OCI-LY1 (cell line): Measurements from ENCODE around the gene NLN.
"Not testable (repeated sequence)": the region's sequence is repeated elsewhere in the genome, so short reads cannot be mapped to it uniquely, and the experiment has no call there.

Experiments
- CTCF ChIP-seq: fragments of 200-600 bp; sonication (generic), shearing (Covaris generic); IDR thresholded peaks from 2 replicates; pipeline ENCODE4 v1.5.1; 2017; ENCODE audit warnings: mild to moderate bottlenecking, antibody characterized with exemption, low read length, moderate library complexity, mixed read lengths
- EZH2 ChIP-seq: fragments of 200-600 bp; sonication (generic), shearing (Covaris generic); IDR thresholded peaks from 2 replicates; pipeline ENCODE4 v1.8.0; 2017; ENCODE audit warnings: borderline replicate concordance, mixed run types, mild to moderate bottlenecking, antibody characterized with exemption, low read length, moderate library complexity, mixed read lengths

GRCh38 chr5:65849918-65850317, 127.9 kb downstream of the NLN start:
- not testable (repeated sequence) for TF ChIP-seq CTCF, EZH2
